Activated T-cell treated with anti-CD3 and anti-CD28 coated beads, Interleukin-2, amount 50 U/mL, for 4 hours (primary cell): ENCODE measurements around the gene FOXD4L6. TPM values are rescaled to one million over a fixed set of nuclear protein-coding genes. Genes with fewer than 3 reads are reported as not detected.
A peak's percentile ranks its signal among the peaks of the same experiment; 100 is the strongest.
"Not testable (repeated sequence)": the region's sequence is repeated elsewhere in the genome, so short reads cannot be mapped to it uniquely, and the experiment has no call there.

ENCODE experiments used
- ATAC-seq, 2 donors: fragments of 200-7000 bp; cut with Tn5 transposase; one replicate each; pipeline ENCODE4 v1.10.0; 2021
- DNase-seq: peaks from one replicate; pipeline ENCODE4 v3.0.0-alpha.2; 2020
- H3K27me3 Mint-ChIP-seq: one replicate; pipeline ENCODE4 v1.8.0; 2021; ENCODE audit warnings: low read depth, mixed read lengths
- H3K36me3 Mint-ChIP-seq: one replicate; pipeline ENCODE4 v1.8.0; 2022; ENCODE audit warnings: mixed read lengths; ENCODE audit not compliant: insufficient read depth
- H3K4me1 Mint-ChIP-seq: one replicate; pipeline ENCODE4 v1.8.0; 2021; ENCODE audit warnings: low read depth, mixed read lengths
- H3K4me3 Mint-ChIP-seq: one replicate; pipeline ENCODE4 v1.8.0; 2021; ENCODE audit warnings: mild to moderate bottlenecking, moderate library complexity, mixed read lengths
- H3K9me3 Mint-ChIP-seq: one replicate; pipeline ENCODE4 v1.8.0; 2021; ENCODE audit warnings: mixed read lengths
- total RNA-seq, 3 donors: library from RNA; stranded (reverse); gene quantifications; one replicate each; pipeline ENCODE4 v1.2.1, GENCODE V29; 2021

FOXD4L6 gene
- total RNA-seq: not detected

- ATAC-seq, H3K9me3 Mint-ChIP-seq, H3K4me3 Mint-ChIP-seq, H3K36me3 Mint-ChIP-seq, H3K4me1 Mint-ChIP-seq, DNase-seq, H3K27me3 Mint-ChIP-seq: not testable (repeated sequence)
Measured at GRCh38 chr9:41128581-41128980, at the start of gene FOXD4L6. Gene FOXD4L6 (minus strand): TSS chr9:41128681. CDS start chr9:41128383, 298 bp downstream.

GRCh38 chr9:41174994-41175393 is 46.5 kb upstream of the FOXD4L6 start:
- H3K36me3 Mint-ChIP-seq, H3K4me1 Mint-ChIP-seq, H3K4me3 Mint-ChIP-seq: not testable (repeated sequence)

GRCh38 chr9:41150116-41150515 is 21.6 kb upstream of the FOXD4L6 start:
- DNase-seq, ATAC-seq, H3K9me3 Mint-ChIP-seq, H3K4me3 Mint-ChIP-seq, H3K36me3 Mint-ChIP-seq, H3K27me3 Mint-ChIP-seq, H3K4me1 Mint-ChIP-seq: not testable (repeated sequence)

More at GRCh38 chr9:41174994-41175393, 46.5 kb upstream of the FOXD4L6 start:
- not testable (repeated sequence) for DNase-seq, ATAC-seq, H3K27me3 Mint-ChIP-seq, H3K9me3 Mint-ChIP-seq

- H3K36me3 Mint-ChIP-seq, H3K27me3 Mint-ChIP-seq, DNase-seq, H3K9me3 Mint-ChIP-seq, ATAC-seq, H3K4me3 Mint-ChIP-seq, H3K4me1 Mint-ChIP-seq: not testable (repeated sequence)
Measured at GRCh38 chr9:41141878-41142277, 13.4 kb upstream of the FOXD4L6 start.

GRCh38 chr9:41126746-41127446 is 1.6 kb downstream of the FOXD4L6 start:
- H3K36me3 Mint-ChIP-seq, H3K4me1 Mint-ChIP-seq, ATAC-seq: not testable (repeated sequence)

GRCh38 chr9:41125936-41126335 is 2.5 kb downstream of the FOXD4L6 start:
- H3K4me3 Mint-ChIP-seq, H3K9me3 Mint-ChIP-seq, H3K36me3 Mint-ChIP-seq, DNase-seq, ATAC-seq, H3K27me3 Mint-ChIP-seq, H3K4me1 Mint-ChIP-seq: not testable (repeated sequence)

More at GRCh38 chr9:41126746-41127446, 1.6 kb downstream of the FOXD4L6 start:
- H3K9me3 Mint-ChIP-seq, H3K4me3 Mint-ChIP-seq, H3K27me3 Mint-ChIP-seq, DNase-seq: not testable (repeated sequence)

GRCh38 chr9:41125109-41125658 is 3.3 kb downstream of the FOXD4L6 start:
- DNase-seq, H3K27me3 Mint-ChIP-seq, H3K4me1 Mint-ChIP-seq, H3K4me3 Mint-ChIP-seq, H3K9me3 Mint-ChIP-seq, H3K36me3 Mint-ChIP-seq, ATAC-seq: not testable (repeated sequence)

GRCh38 chr9:41124250-41125108 is 4.0 kb downstream of the FOXD4L6 start:
- peak in 1 of 2 donors; percentile 27 for ATAC-seq
- not testable (repeated sequence) for H3K27me3 Mint-ChIP-seq, H3K36me3 Mint-ChIP-seq, H3K4me1 Mint-ChIP-seq, H3K4me3 Mint-ChIP-seq, H3K9me3 Mint-ChIP-seq, DNase-seq

GRCh38 chr9:41123812-41124211 is 4.7 kb downstream of the FOXD4L6 start:
- not testable (repeated sequence) for H3K9me3 Mint-ChIP-seq, DNase-seq, H3K27me3 Mint-ChIP-seq, H3K4me3 Mint-ChIP-seq, H3K36me3 Mint-ChIP-seq, H3K4me1 Mint-ChIP-seq
- ATAC-seq: peak in 1 of 2 donors; percentile 35

- not testable (repeated sequence) for H3K27me3 Mint-ChIP-seq, H3K4me3 Mint-ChIP-seq, DNase-seq, ATAC-seq, H3K9me3 Mint-ChIP-seq, H3K36me3 Mint-ChIP-seq, H3K4me1 Mint-ChIP-seq
Measured at GRCh38 chr9:41123396-41123795, 5.1 kb downstream of the FOXD4L6 start.

- ATAC-seq, H3K4me1 Mint-ChIP-seq, H3K36me3 Mint-ChIP-seq: not testable (repeated sequence)
Measured at GRCh38 chr9:41120696-41121095, 7.8 kb downstream of the FOXD4L6 start.

GRCh38 chr9:41119719-41120118 is 8.8 kb downstream of the FOXD4L6 start:
- H3K36me3 Mint-ChIP-seq, H3K4me3 Mint-ChIP-seq, H3K9me3 Mint-ChIP-seq, ATAC-seq, H3K4me1 Mint-ChIP-seq, DNase-seq, H3K27me3 Mint-ChIP-seq: not testable (repeated sequence)

More at GRCh38 chr9:41120696-41121095, 7.8 kb downstream of the FOXD4L6 start:
- not testable (repeated sequence) for H3K9me3 Mint-ChIP-seq, DNase-seq, H3K4me3 Mint-ChIP-seq, H3K27me3 Mint-ChIP-seq

GRCh38 chr9:41119311-41119710 is 9.2 kb downstream of the FOXD4L6 start:
- not testable (repeated sequence) for H3K4me3 Mint-ChIP-seq, DNase-seq, H3K36me3 Mint-ChIP-seq, H3K27me3 Mint-ChIP-seq, H3K9me3 Mint-ChIP-seq, H3K4me1 Mint-ChIP-seq
- peak; percentile 24 to 37 for ATAC-seq

- not testable (repeated sequence) for DNase-seq
Measured at GRCh38 chr9:41113348-41113747, 15.1 kb downstream of the FOXD4L6 start.

More at GRCh38 chr9:41113348-41113747, 15.1 kb downstream of the FOXD4L6 start:
- H3K4me1 Mint-ChIP-seq, H3K36me3 Mint-ChIP-seq, H3K9me3 Mint-ChIP-seq, H3K4me3 Mint-ChIP-seq, H3K27me3 Mint-ChIP-seq: not testable (repeated sequence)
- peak in 1 of 2 donors; percentile 21 for ATAC-seq
